K562 (cell line): ENCODE measurements around the gene TBC1D5. TPM values are rescaled to one million over a fixed set of nuclear protein-coding genes. Genes with fewer than 3 reads are reported as not detected.

ENCODE experiments used
- polyA plus RNA-seq, 8 experiments: library from polyadenylated mRNA; depleted of rRNA in 4 of 8; stranded (reverse) in 5 of 8; unstranded in 3 of 8; fragments of >200 nt; fragmentation: Nextera tagmentation in 2 of 8; fragmentation: Illumina TruSeq in 1 of 8; extraction: Ambion mirVana in 2 of 8; extraction: Trizol in 1 of 8; gene quantifications; 2 replicates each; pipeline versions ENCODE4 v1.2.1 to v1.2.3, GENCODE V29; 2011 to 2014; ENCODE audit warnings: inconsistent platforms in 1 of 8, missing spikeins in 1 of 8
- small RNA-seq: library from RNA; depleted of rRNA; stranded (forward); fragments of <200 nt; gene quantifications from one replicate; pipeline ENCODE3, GENCODE V24; 2014
- total RNA-seq, 7 experiments: library from RNA; depleted of rRNA in 6 of 7; stranded (reverse); fragments of >200 nt in 6 of 7; fragmentation: Illumina TruSeq in 2 of 7; extraction: Trizol in 2 of 7; gene quantifications; 2 replicates each; pipeline versions ENCODE4 v1.2.1 to v1.2.3, GENCODE V29; 2011 to 2021; ENCODE audit warnings: low replicate concordance in 1 of 7
- TF ChIP-seq, protein P1 (sequence below), 2 experiments: fragments of 450-650 bp; IDR thresholded peaks; 2 replicates each; pipeline ENCODE4 v1.6.1; 2018; ENCODE audit warnings: mild to moderate bottlenecking in 2 of 2, low read depth in 1 of 2; ENCODE audit not compliant: partially characterized antibody in 2 of 2
- TF ChIP-seq, protein P2 (sequence below): fragments of 250-450 bp; sonication (Bioruptor Pico); IDR thresholded peaks from 2 replicates; pipeline ENCODE4 v1.8.0; 2021; ENCODE audit warnings: mild to moderate bottlenecking, moderate library complexity

TBC1D5 gene
- total and polyA plus RNA-seq, 9 of the 15 experiments (the other 6 are each of a cell fraction or from before 2014, with no cell fraction given): 2.9 to 38.1 (median 25.6) TPM

DNA sequence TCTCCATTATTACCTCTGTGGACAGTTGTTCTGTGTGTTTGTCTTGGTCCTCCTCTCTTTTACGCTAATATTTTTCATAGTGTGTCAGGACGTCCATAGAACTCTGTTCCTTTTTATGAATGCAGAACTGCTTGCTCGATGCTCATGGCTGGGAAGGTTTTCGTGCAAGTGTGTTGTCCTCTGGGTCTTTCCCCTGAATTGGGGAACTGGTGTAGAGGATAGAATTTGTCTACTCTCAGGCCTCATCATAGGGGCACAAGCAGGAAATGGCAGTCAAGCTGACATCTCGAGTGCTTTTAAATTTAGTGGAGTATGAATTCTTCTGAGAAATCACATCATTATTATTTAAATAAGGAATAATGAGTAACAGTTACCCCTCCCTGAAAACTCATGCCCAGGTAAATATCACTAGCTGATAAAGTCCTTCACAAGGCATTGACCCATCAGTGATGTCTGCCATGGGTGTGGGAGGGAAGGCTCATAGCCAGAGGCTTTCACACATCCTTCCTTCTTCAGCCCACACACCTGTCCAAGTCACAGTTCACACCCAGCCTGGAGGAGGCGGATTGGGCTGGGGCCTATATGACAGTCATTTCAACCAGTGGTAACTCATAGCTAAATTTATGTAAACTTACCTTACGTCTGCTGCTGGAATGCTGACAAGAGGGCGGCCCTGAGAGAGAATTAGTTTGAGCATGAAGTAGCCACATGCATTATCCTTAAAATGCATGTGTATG, 631.6 kb downstream of the TBC1D5 start (continued):
- TF ChIP-seq, protein P1, sequence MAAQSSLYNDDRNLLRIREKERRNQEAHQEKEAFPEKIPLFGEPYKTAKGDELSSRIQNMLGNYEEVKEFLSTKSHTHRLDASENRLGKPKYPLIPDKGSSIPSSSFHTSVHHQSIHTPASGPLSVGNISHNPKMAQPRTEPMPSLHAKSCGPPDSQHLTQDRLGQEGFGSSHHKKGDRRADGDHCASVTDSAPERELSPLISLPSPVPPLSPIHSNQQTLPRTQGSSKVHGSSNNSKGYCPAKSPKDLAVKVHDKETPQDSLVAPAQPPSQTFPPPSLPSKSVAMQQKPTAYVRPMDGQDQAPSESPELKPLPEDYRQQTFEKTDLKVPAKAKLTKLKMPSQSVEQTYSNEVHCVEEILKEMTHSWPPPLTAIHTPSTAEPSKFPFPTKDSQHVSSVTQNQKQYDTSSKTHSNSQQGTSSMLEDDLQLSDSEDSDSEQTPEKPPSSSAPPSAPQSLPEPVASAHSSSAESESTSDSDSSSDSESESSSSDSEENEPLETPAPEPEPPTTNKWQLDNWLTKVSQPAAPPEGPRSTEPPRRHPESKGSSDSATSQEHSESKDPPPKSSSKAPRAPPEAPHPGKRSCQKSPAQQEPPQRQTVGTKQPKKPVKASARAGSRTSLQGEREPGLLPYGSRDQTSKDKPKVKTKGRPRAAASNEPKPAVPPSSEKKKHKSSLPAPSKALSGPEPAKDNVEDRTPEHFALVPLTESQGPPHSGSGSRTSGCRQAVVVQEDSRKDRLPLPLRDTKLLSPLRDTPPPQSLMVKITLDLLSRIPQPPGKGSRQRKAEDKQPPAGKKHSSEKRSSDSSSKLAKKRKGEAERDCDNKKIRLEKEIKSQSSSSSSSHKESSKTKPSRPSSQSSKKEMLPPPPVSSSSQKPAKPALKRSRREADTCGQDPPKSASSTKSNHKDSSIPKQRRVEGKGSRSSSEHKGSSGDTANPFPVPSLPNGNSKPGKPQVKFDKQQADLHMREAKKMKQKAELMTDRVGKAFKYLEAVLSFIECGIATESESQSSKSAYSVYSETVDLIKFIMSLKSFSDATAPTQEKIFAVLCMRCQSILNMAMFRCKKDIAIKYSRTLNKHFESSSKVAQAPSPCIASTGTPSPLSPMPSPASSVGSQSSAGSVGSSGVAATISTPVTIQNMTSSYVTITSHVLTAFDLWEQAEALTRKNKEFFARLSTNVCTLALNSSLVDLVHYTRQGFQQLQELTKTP (IDR thresholded peaks at IDR 0.05; ENCODE audit: low read depth in 1 of 2, partially characterized antibody in 2 of 2): no peak
- TF ChIP-seq, protein P2, sequence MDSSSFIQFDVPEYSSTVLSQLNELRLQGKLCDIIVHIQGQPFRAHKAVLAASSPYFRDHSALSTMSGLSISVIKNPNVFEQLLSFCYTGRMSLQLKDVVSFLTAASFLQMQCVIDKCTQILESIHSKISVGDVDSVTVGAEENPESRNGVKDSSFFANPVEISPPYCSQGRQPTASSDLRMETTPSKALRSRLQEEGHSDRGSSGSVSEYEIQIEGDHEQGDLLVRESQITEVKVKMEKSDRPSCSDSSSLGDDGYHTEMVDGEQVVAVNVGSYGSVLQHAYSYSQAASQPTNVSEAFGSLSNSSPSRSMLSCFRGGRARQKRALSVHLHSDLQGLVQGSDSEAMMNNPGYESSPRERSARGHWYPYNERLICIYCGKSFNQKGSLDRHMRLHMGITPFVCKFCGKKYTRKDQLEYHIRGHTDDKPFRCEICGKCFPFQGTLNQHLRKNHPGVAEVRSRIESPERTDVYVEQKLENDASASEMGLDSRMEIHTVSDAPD: no peak

Small RNA genes lying within 50 kb of the gene (small RNA-seq; reads per million reads assigned to genes)
- not detected for gene AC104451.1
- gene RNU7-10P: not detected
